Osteoblast (primary cell): ENCODE results near the gene CDHR3. TPM values are rescaled to one million over a fixed set of nuclear protein-coding genes. Genes with fewer than 3 reads are reported as not detected.

ENCODE experiments used
- DNase-seq: peaks from one replicate; pipeline ENCODE4 v3.0.0; 2011; ENCODE audit warnings: low spot score, mixed read lengths; ENCODE audit not compliant: insufficient read length; ENCODE audit errors: missing footprints
- H2AFZ ChIP-seq: 2 replicates; pipeline ENCODE4 v1.6.0; 2011; ENCODE audit warnings: mild to moderate bottlenecking, low read length
- H3K27ac ChIP-seq: 2 replicates; pipeline ENCODE4 v1.5.1; 2011; ENCODE audit warnings: mild to moderate bottlenecking, low read depth, low read length, moderate library complexity
- H3K27me3 ChIP-seq: 2 replicates; pipeline ENCODE4 v1.6.0; 2012; ENCODE audit warnings: mild to moderate bottlenecking, control low read depth, inconsistent platforms, low read length, moderate library complexity; ENCODE audit not compliant: insufficient read depth
- H3K36me3 ChIP-seq: 2 replicates; pipeline ENCODE4 v1.5.1; 2011; ENCODE audit warnings: mild to moderate bottlenecking, low read length, control low read depth, moderate library complexity; ENCODE audit not compliant: insufficient read depth
- H3K4me1 ChIP-seq: 2 replicates; pipeline ENCODE4 v1.5.1; 2011; ENCODE audit warnings: mild to moderate bottlenecking, low read length, control low read depth, moderate library complexity; ENCODE audit not compliant: insufficient read depth
- H3K4me2 ChIP-seq: 2 replicates; pipeline ENCODE4 v1.6.0; 2011; ENCODE audit warnings: mild to moderate bottlenecking, low read length; ENCODE audit not compliant: insufficient read depth
- H3K4me3 ChIP-seq: fragments of 200-600 bp; sonication (generic); 3 replicates; pipeline ENCODE4 v1.5.1; 2012; ENCODE audit warnings: mild to moderate bottlenecking, low read length, inconsistent platforms; ENCODE audit not compliant: insufficient read depth
- H3K79me2 ChIP-seq: 2 replicates; pipeline ENCODE4 v1.6.0; 2012; ENCODE audit warnings: mild to moderate bottlenecking, low read length, control low read depth, inconsistent platforms; ENCODE audit not compliant: insufficient read depth
- H3K9me3 ChIP-seq: 2 replicates; pipeline ENCODE4 v1.5.1; 2011; ENCODE audit warnings: low read depth, low read length, control low read depth
- H4K20me1 ChIP-seq: 2 replicates; pipeline ENCODE4 v1.6.0; 2012; ENCODE audit warnings: mild to moderate bottlenecking, low read length, control low read depth; ENCODE audit not compliant: insufficient read depth
- total RNA-seq: library from RNA; depleted of rRNA; stranded (reverse); fragments of >200 nt; gene quantifications from 2 replicates; pipeline ENCODE4 v1.2.3, GENCODE V29; 2012
- TF ChIP-seq, protein P1 (sequence below): IDR thresholded peaks from 2 replicates; pipeline ENCODE4 v1.5.1; 2011; ENCODE audit warnings: mild to moderate bottlenecking, low read depth, low read length, moderate library complexity; ENCODE audit errors: extremely low read depth

CDHR3 gene
- total RNA-seq, 1 donor = 8.3 TPM

DNA sequence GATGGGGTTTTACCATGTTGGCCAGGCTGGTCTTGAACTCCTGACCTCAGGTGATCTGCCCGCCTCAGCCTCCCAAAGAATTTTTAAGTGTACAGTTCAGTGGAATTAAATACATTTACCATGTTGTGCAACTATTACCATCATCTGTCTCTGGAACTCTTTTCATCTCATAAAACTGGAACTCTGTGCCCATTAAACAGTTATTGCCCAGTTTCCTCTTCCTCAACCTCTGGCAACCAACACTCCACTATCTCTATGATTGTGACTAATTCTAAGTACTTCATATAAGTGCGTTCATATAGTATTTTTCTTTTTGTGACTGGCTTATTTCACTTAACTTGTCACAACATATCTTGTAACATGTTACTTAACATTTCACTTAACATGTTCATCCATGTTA, 45.4 kb upstream of the CDHR3 start:
- H3K27ac ChIP-seq = no peak overlapping the region
- no peak overlapping the region for H2AFZ ChIP-seq
- H3K27me3 ChIP-seq = no peaks in the 10 kb centered on the region
- H3K9me3 ChIP-seq = no peaks in the 10 kb centered on the region
- H3K79me2 ChIP-seq = no peaks in the 10 kb centered on the region
- no peaks in the 10 kb centered on the region for H3K36me3 ChIP-seq
- no peak overlapping the region for H3K4me3 ChIP-seq
- no peak overlapping the region for H3K4me2 ChIP-seq
- TF ChIP-seq, protein P1, sequence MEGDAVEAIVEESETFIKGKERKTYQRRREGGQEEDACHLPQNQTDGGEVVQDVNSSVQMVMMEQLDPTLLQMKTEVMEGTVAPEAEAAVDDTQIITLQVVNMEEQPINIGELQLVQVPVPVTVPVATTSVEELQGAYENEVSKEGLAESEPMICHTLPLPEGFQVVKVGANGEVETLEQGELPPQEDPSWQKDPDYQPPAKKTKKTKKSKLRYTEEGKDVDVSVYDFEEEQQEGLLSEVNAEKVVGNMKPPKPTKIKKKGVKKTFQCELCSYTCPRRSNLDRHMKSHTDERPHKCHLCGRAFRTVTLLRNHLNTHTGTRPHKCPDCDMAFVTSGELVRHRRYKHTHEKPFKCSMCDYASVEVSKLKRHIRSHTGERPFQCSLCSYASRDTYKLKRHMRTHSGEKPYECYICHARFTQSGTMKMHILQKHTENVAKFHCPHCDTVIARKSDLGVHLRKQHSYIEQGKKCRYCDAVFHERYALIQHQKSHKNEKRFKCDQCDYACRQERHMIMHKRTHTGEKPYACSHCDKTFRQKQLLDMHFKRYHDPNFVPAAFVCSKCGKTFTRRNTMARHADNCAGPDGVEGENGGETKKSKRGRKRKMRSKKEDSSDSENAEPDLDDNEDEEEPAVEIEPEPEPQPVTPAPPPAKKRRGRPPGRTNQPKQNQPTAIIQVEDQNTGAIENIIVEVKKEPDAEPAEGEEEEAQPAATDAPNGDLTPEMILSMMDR = no peak
- H3K4me1 ChIP-seq = peaks cover 3% of the 10 kb centered on the region
- no peaks in the 10 kb centered on the region for H4K20me1 ChIP-seq
- DNase-seq = no peak

GRCh38 chr7:105920766-105921165, 42.3 kb upstream of the CDHR3 start:
- Histone ChIP-seq H3K4me3 (no peak overlapping the region), H3K9me3 (peaks cover 5% of the 10 kb centered on the region), H3K36me3 (no peaks in the 10 kb centered on the region), H4K20me1 (no peaks in the 10 kb centered on the region), H3K79me2 (no peaks in the 10 kb centered on the region), H3K27ac (no peak overlapping the region), H3K4me2 (no peak overlapping the region), H3K27me3 (no peaks in the 10 kb centered on the region), H3K4me1 (peaks cover 3% of the 10 kb centered on the region), H2AFZ (no peak overlapping the region)
- no peak for DNase-seq
- TF ChIP-seq, protein P1 = no peak

- H3K9me3 ChIP-seq = peaks cover 5% of the 10 kb centered on the region
- no peaks in the 10 kb centered on the region for H3K79me2 ChIP-seq
- no peak overlapping the region for H2AFZ ChIP-seq
- DNase-seq = no peak
- no peak overlapping the region for H3K4me3 ChIP-seq
- no peak overlapping the region for H3K4me2 ChIP-seq
- no peaks in the 10 kb centered on the region for H3K36me3 ChIP-seq
- no peaks in the 10 kb centered on the region for H3K27me3 ChIP-seq
- no peaks in the 10 kb centered on the region for H4K20me1 ChIP-seq
- TF ChIP-seq, protein P1 = no peak
- no peaks in the 10 kb centered on the region for H3K4me1 ChIP-seq
- no peak overlapping the region for H3K27ac ChIP-seq
Measured at GRCh38 chr7:105924945-105925344, 38.1 kb upstream of the CDHR3 start.

GRCh38 chr7:105926131-105926530, 36.9 kb upstream of the CDHR3 start:
- Histone ChIP-seq H3K36me3 (no peaks in the 10 kb centered on the region), H4K20me1 (no peaks in the 10 kb centered on the region), H3K4me3 (no peak overlapping the region), H3K4me2 (no peak overlapping the region), H3K79me2 (no peaks in the 10 kb centered on the region), H2AFZ (no peak overlapping the region), H3K9me3 (peaks cover 5% of the 10 kb centered on the region), H3K27me3 (no peaks in the 10 kb centered on the region), H3K27ac (no peak overlapping the region), H3K4me1 (no peaks in the 10 kb centered on the region)
- no peak for DNase-seq
- TF ChIP-seq, protein P1 = no peak
